ENCODE results near the gene DNM1. TPM values are rescaled to one million over a fixed set of nuclear protein-coding genes. Genes with fewer than 3 reads are reported as not detected.

The DNM1 gene
- total RNA-seq, 2 experiments from 2014 or later = 0.50 to 0.72 TPM

GRCh38 chr9:128163523-128164306 is 39.5 kb upstream of the DNM1 start:
- ATAC-seq = no peak
- no peak overlapping the region for H3K27ac Mint-ChIP-seq
- peaks cover 20% of the 10 kb centered on the region for H3K36me3 Mint-ChIP-seq (ENCODE audit: low read depth)
- H3K4me3 Mint-ChIP-seq = no peak overlapping the region
- no peaks in the 10 kb centered on the region for H3K27me3 Mint-ChIP-seq
- no peak for DNase-seq
- POLR2A ChIA-PET = no interaction called here
- intact Hi-C loops (cut with DNase I, micrococcal nuclease) = no loop called here
- peaks cover 19% of the 10 kb centered on the region for H3K4me1 Mint-ChIP-seq
- CTCF ChIA-PET = no interaction called here
- no peaks in the 10 kb centered on the region for H3K9me3 Mint-ChIP-seq (ENCODE audit: low read depth)

DNA sequence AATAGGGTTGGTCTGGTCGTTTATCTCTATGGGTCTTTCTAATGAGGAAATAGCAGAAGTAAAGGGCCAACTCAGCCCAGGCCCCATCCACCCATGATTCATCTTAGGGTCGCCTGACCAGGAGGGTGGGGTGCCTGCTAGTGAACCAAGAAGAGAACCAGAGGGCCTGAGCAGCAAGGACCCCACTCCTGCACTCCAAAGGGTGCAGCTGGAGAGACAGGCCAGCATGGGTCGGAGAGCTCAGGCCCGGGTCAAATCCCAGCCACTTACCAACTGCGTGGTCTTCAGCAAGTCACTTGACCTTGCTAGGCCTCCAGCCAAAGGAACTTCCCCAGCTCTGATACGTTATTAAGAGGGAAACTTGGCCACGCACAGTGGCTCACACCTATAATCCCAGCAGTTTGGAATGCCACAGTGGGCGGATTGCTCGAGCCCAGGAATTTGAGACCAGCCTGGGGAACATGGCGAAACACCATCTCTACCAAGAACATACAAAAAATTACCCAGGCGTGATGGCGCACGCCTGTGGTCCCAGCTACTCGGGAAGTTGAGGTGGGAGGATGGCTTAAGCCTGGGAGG is 38.8 kb upstream of the DNM1 start:
- DNase-seq (no peak), ATAC-seq (no peak)
- Mint-ChIP-seq H3K27me3 (no peaks in the 10 kb centered on the region), H3K4me1 (peaks cover 16% of the 10 kb centered on the region), H3K4me3 (no peak overlapping the region), H3K36me3 (ENCODE audit: low read depth) (peaks cover 22% of the 10 kb centered on the region), H3K27ac (no peak overlapping the region), H3K9me3 (ENCODE audit: low read depth) (no peaks in the 10 kb centered on the region)
- CTCF ChIA-PET = no interaction called here
- POLR2A ChIA-PET = no interaction called here
- intact Hi-C loops (cut with DNase I, micrococcal nuclease) = no loop called here

DNA sequence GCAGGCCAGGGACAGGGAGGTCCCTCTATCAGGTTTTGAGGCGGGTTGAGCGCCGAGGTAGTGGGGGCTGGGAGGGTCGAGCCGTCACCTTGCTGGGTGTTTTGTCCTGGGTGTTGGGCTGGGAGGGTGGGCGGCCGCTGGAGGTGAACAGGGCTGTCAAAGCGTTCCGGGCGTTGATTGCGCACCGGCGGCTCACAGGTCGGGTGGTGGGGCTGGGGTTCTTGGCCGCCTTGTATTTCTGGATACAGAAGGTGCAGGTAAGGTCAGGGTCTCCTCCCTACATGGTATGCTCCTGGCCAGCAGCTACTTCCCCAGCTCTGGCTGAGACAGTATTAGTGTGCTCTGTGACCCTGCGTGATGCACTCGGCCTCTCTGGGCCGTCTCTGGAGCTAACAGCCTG is 37.0 kb upstream of the DNM1 start:
- no peak for ATAC-seq
- no peak overlapping the region for H3K4me3 Mint-ChIP-seq
- H3K27ac Mint-ChIP-seq = no peak overlapping the region
- CTCF ChIA-PET = no interaction called here
- H3K4me1 Mint-ChIP-seq = peaks cover 9% of the 10 kb centered on the region
- H3K36me3 Mint-ChIP-seq (ENCODE audit: low read depth) = peaks cover 24% of the 10 kb centered on the region
- H3K27me3 Mint-ChIP-seq = no peaks in the 10 kb centered on the region
- DNase-seq = no peak
- H3K9me3 Mint-ChIP-seq (ENCODE audit: low read depth) = no peaks in the 10 kb centered on the region
- intact Hi-C loops (cut with DNase I, micrococcal nuclease) = no loop called here
- POLR2A ChIA-PET = no interaction called here

- no peak for ATAC-seq
- CTCF ChIA-PET = no interaction called here
Observed at GRCh38 chr9:128167209-128167608, 36.0 kb upstream of the DNM1 start.

DNA sequence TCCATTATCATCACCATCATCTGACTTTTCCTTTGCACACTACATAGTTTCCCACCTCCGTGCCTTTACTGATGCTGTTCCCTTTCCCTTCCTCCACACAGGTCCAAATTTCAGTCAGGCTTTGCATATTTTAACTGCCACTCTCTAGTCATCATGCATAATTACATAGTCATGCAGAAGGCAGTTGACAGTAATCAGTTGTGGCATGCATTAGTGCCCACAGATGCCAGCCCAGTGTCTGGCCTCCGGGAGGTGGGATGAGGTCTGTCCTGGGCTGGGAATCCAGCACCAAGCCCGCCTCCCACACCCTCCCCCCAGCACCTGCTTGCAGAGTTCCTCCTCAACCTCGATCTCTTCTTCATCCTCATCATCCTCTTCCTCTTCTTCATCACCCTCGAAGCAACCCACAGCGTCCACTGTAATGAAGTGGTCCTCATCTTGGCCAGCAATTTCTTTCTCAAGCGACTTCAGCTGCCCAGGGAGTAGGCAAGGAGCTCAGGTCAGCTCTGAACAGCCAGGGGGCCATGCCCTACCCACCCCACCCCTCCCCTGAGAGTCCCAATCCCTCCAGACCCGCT is 34.4 kb upstream of the DNM1 start:
- H3K27me3 Mint-ChIP-seq = no peaks in the 10 kb centered on the region
- peaks cover 18% of the 10 kb centered on the region for H3K36me3 Mint-ChIP-seq (ENCODE audit: low read depth)
- H3K4me3 Mint-ChIP-seq = no peak overlapping the region
- no peaks in the 10 kb centered on the region for H3K4me1 Mint-ChIP-seq
- no peak for DNase-seq
- POLR2A ChIA-PET = no interaction called here
- H3K9me3 Mint-ChIP-seq (ENCODE audit: low read depth) = no peaks in the 10 kb centered on the region
- no peak for ATAC-seq
- CTCF ChIA-PET = interaction anchor here (1.2 kb wide), 1 partner anchor 8 kb away, joined by 4 read pairs; no protein-coding TSS in a partner anchor
- H3K27ac Mint-ChIP-seq = no peak overlapping the region
- intact Hi-C loops (cut with DNase I, micrococcal nuclease) = no loop called here

More at GRCh38 chr9:128167209-128167608, 36.0 kb upstream of the DNM1 start:
- no peaks in the 10 kb centered on the region for H3K27me3 Mint-ChIP-seq
- peaks cover 3% of the 10 kb centered on the region for H3K4me1 Mint-ChIP-seq
- no peak overlapping the region for H3K27ac Mint-ChIP-seq
- H3K36me3 Mint-ChIP-seq (ENCODE audit: low read depth) = peaks cover 23% of the 10 kb centered on the region
- no peak overlapping the region for H3K4me3 Mint-ChIP-seq
- no peaks in the 10 kb centered on the region for H3K9me3 Mint-ChIP-seq (ENCODE audit: low read depth)
- intact Hi-C loops (cut with DNase I, micrococcal nuclease) = no loop called here
- no peak for DNase-seq
- POLR2A ChIA-PET = no interaction called here

GRCh38 chr9:128169492-128169891 is 33.7 kb upstream of the DNM1 start:
- DNase-seq = no peak
- no peak overlapping the region for H3K4me3 Mint-ChIP-seq
- POLR2A ChIA-PET = no interaction called here
- H3K36me3 Mint-ChIP-seq (ENCODE audit: low read depth) = peaks cover 14% of the 10 kb centered on the region
- intact Hi-C loops (cut with DNase I, micrococcal nuclease) = no loop called here
- no peaks in the 10 kb centered on the region for H3K4me1 Mint-ChIP-seq
- no peaks in the 10 kb centered on the region for H3K27me3 Mint-ChIP-seq
- ATAC-seq = no peak
- H3K9me3 Mint-ChIP-seq (ENCODE audit: low read depth) = no peaks in the 10 kb centered on the region
- CTCF ChIA-PET = interaction anchor here (1.2 kb wide), 1 partner anchor 9 kb away, joined by 4 read pairs; no protein-coding TSS in a partner anchor
- no peak overlapping the region for H3K27ac Mint-ChIP-seq

GRCh38 chr9:128169925-128170324 is 33.3 kb upstream of the DNM1 start:
- Mint-ChIP-seq H3K4me3 (no peak overlapping the region), H3K36me3 (ENCODE audit: low read depth) (peaks cover 13% of the 10 kb centered on the region), H3K27ac (no peak overlapping the region), H3K27me3 (no peaks in the 10 kb centered on the region), H3K9me3 (ENCODE audit: low read depth) (no peaks in the 10 kb centered on the region), H3K4me1 (no peaks in the 10 kb centered on the region)
- ChIA-PET CTCF (interaction anchor here (1.2 kb wide), 1 partner anchor 9 kb away, joined by 4 read pairs; no protein-coding TSS in a partner anchor), POLR2A (no interaction called here)
- intact Hi-C loops (cut with DNase I, micrococcal nuclease) = no loop called here
- ATAC-seq = no peak
- no peak for DNase-seq

GRCh38 chr9:128174062-128174461 is 29.1 kb upstream of the DNM1 start:
- Mint-ChIP-seq H3K27me3 (no peaks in the 10 kb centered on the region), H3K4me3 (no peak overlapping the region), H3K4me1 (no peaks in the 10 kb centered on the region), H3K36me3 (ENCODE audit: low read depth) (peaks cover 16% of the 10 kb centered on the region), H3K9me3 (ENCODE audit: low read depth) (no peaks in the 10 kb centered on the region), H3K27ac (no peak overlapping the region)
- ChIA-PET CTCF (interaction anchor here (0.6 to 1.6 kb wide), 2 partner anchors 19 to 726 kb away, joined by 4 to 6 read pairs; no protein-coding TSS in a partner anchor), POLR2A (no interaction called here)
- ATAC-seq = no peak
- DNase-seq = no peak
- intact Hi-C loops (cut with DNase I, micrococcal nuclease) = no loop called here

DNA sequence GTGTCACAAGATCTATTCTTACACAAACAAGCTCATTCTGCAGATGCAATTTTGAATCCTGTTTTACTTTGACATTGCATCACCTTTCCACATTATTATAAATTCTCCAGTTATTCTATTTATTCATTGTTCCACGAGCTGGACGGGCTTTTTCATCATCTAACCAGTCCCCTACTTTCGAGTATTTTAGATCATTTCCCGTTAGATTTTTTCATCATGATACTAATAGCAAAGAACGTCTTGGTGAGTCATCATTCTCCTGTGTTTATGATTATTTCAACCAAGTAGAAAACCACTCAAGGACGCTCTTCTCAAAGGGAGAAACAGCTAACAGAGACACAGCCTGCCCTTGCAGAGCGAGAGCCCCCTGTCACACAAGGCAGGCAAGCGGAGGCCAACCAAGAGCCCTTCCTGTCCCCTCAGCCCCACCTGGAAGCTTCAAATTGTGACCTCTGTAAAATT is 28.0 kb upstream of the DNM1 start:
- no peaks in the 10 kb centered on the region for H3K27me3 Mint-ChIP-seq
- H3K27ac Mint-ChIP-seq = no peak overlapping the region
- ATAC-seq = no peak
- POLR2A ChIA-PET = no interaction called here
- no peak for DNase-seq
- intact Hi-C loops (cut with DNase I, micrococcal nuclease) = no loop called here
- no peak overlapping the region for H3K4me3 Mint-ChIP-seq
- H3K4me1 Mint-ChIP-seq = no peaks in the 10 kb centered on the region
- H3K36me3 Mint-ChIP-seq (ENCODE audit: low read depth) = peaks cover 23% of the 10 kb centered on the region
- CTCF ChIA-PET = interaction anchor here (0.6 to 1.6 kb wide), 5 partner anchors 9 to 187 kb away, joined by 3 to 6 read pairs (median 3); no protein-coding TSS in a partner anchor
- H3K9me3 Mint-ChIP-seq (ENCODE audit: low read depth) = no peaks in the 10 kb centered on the region

DNA sequence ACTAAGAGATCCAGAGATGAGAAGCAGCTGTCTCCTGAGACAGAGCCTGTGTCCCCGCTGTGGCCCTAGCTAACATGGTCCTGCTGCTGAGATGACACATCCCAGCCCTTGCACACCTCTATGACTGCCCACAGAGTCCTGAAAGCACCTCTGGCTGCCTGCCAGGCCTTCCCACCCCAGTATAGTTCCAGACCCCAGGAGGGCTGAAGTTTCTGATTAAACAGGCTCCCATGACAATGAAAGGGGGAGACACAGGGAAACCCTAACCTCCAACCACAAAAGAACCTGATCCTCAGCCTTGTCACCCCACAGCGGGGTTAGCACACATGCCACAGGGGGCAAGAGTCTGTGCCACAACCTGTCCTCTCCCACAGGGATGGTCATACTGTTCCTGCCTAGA is 27.5 kb upstream of the DNM1 start:
- DNase-seq = no peak
- H3K4me3 Mint-ChIP-seq = no peak overlapping the region
- H3K27ac Mint-ChIP-seq = peak overlapping the region; percentile 19
- no peaks in the 10 kb centered on the region for H3K9me3 Mint-ChIP-seq (ENCODE audit: low read depth)
- intact Hi-C loops (cut with DNase I, micrococcal nuclease) = no loop called here
- POLR2A ChIA-PET = no interaction called here
- H3K36me3 Mint-ChIP-seq (ENCODE audit: low read depth) = peaks cover 28% of the 10 kb centered on the region
- H3K4me1 Mint-ChIP-seq = no peaks in the 10 kb centered on the region
- ATAC-seq = no peak
- no peaks in the 10 kb centered on the region for H3K27me3 Mint-ChIP-seq
- CTCF ChIA-PET = interaction anchor here (0.9 to 1.1 kb wide), 2 partner anchors 8 to 12 kb away, joined by 3 read pairs; no protein-coding TSS in a partner anchor

- DNase-seq = no peak
- Mint-ChIP-seq H3K36me3 (ENCODE audit: low read depth) (peaks cover 34% of the 10 kb centered on the region), H3K27ac (no peak overlapping the region), H3K9me3 (ENCODE audit: low read depth) (no peaks in the 10 kb centered on the region), H3K4me1 (peaks cover 4% of the 10 kb centered on the region), H3K4me3 (no peak overlapping the region), H3K27me3 (no peaks in the 10 kb centered on the region)
- ATAC-seq = no peak
- ChIA-PET POLR2A (no interaction called here), CTCF (no interaction called here)
- intact Hi-C loops (cut with DNase I, micrococcal nuclease) = no loop called here
Observed at GRCh38 chr9:128178806-128179431, 24.3 kb upstream of the DNM1 start.
